Transverse colon (tissue), 4 donors: ENCODE measurements around the gene ITGB7.

Experiments
- CTCF ChIP-seq, 5 experiments: fragments of 200-600 bp in 3 of 5; fragments of 450-650 bp in 2 of 5; sonication (generic) in 3 of 5; IDR thresholded peaks; 1 replicate in 2 of 5; 2 replicates in 3 of 5; pipeline ENCODE4 v1.5.1; 2016 to 2017; ENCODE audit warnings: antibody characterized with exemption in 5 of 5, inconsistent platforms in 3 of 5, mild to moderate bottlenecking in 2 of 5, moderate library complexity in 1 of 5
- POLR2AphosphoS5 ChIP-seq, 3 donors: sonication (generic); formaldehyde crosslinking; IDR thresholded peaks; one replicate each; pipeline ENCODE4 v1.6.1; 2016; ENCODE audit warnings: antibody characterized with exemption in 3 of 3

GRCh38 chr12:53174881-53175491 lies 32.1 kb downstream of the ITGB7 start:
- TF ChIP-seq CTCF (IDR thresholded peaks at IDR 0.05) (peak in 3 of 5 experiments; percentile 12 to 42 (median 29)), POLR2AphosphoS5 (IDR thresholded peaks at IDR 0.05) (no peak)
